Neutrophil (primary cell): ENCODE data around the gene TMOD1.
"Not testable (repeated sequence)": the region's sequence is repeated elsewhere in the genome, so short reads cannot be mapped to it uniquely, and the experiment has no call there.

Experiments used
- H3K27ac ChIP-seq: fragments of 200-600 bp; sonication (generic); 2 replicates; pipeline ENCODE4 v1.5.1; 2016; ENCODE audit warnings: mild to moderate bottlenecking, moderate library complexity
- H3K27me3 ChIP-seq: fragments of 200-600 bp; sonication (generic); 2 replicates; pipeline ENCODE4 v1.6.0; 2016; ENCODE audit warnings: mild to moderate bottlenecking
- H3K36me3 ChIP-seq: fragments of 200-600 bp; sonication (generic); 2 replicates; pipeline ENCODE4 v1.5.1; 2017
- H3K4me1 ChIP-seq, 2 experiments: fragments of 200-600 bp in 1 of 2; sonication (generic) in 1 of 2; 1 replicate in 1 of 2; 2 replicates in 1 of 2; pipeline versions ENCODE4 v1.5.1 to v1.6.1; 2013 to 2016; ENCODE audit warnings: low read depth in 1 of 2, low read length in 1 of 2, mild to moderate bottlenecking in 1 of 2, moderate library complexity in 1 of 2; ENCODE audit not compliant: control insufficient read depth in 1 of 2, insufficient read depth in 1 of 2
- H3K4me3 ChIP-seq, 2 experiments: fragments of 200-600 bp in 1 of 2; sonication (generic) in 1 of 2; 1 replicate in 1 of 2; 2 replicates in 1 of 2; pipeline ENCODE4 v1.5.1; 2013 to 2016; ENCODE audit warnings: low read depth in 1 of 2, low read length in 1 of 2, mild to moderate bottlenecking in 1 of 2, moderate library complexity in 1 of 2
- H3K9me3 ChIP-seq: fragments of 200-600 bp; sonication (generic); 2 replicates; pipeline ENCODE4 v1.5.1; 2016
- TF ChIP-seq, protein P1 (sequence below): fragments of 200-600 bp; sonication (generic); IDR thresholded peaks from 2 replicates; pipeline ENCODE4 v1.5.1; 2016; ENCODE audit warnings: antibody characterized with exemption

TMOD1 gene

GRCh38 chr9:97487107-97487506 is 14.4 kb upstream of the TMOD1 start:
- H3K27ac ChIP-seq: no peak overlapping the region
- H3K36me3 ChIP-seq: peaks cover 68% of the 10 kb centered on the region
- H3K4me3 ChIP-seq: no peak overlapping the region
- TF ChIP-seq, protein P1, sequence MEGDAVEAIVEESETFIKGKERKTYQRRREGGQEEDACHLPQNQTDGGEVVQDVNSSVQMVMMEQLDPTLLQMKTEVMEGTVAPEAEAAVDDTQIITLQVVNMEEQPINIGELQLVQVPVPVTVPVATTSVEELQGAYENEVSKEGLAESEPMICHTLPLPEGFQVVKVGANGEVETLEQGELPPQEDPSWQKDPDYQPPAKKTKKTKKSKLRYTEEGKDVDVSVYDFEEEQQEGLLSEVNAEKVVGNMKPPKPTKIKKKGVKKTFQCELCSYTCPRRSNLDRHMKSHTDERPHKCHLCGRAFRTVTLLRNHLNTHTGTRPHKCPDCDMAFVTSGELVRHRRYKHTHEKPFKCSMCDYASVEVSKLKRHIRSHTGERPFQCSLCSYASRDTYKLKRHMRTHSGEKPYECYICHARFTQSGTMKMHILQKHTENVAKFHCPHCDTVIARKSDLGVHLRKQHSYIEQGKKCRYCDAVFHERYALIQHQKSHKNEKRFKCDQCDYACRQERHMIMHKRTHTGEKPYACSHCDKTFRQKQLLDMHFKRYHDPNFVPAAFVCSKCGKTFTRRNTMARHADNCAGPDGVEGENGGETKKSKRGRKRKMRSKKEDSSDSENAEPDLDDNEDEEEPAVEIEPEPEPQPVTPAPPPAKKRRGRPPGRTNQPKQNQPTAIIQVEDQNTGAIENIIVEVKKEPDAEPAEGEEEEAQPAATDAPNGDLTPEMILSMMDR: no peak
- H3K4me1 ChIP-seq: no peaks in the 10 kb centered on the region
- no peaks in the 10 kb centered on the region for H3K27me3 ChIP-seq
- H3K9me3 ChIP-seq: no peaks in the 10 kb centered on the region

DNA sequence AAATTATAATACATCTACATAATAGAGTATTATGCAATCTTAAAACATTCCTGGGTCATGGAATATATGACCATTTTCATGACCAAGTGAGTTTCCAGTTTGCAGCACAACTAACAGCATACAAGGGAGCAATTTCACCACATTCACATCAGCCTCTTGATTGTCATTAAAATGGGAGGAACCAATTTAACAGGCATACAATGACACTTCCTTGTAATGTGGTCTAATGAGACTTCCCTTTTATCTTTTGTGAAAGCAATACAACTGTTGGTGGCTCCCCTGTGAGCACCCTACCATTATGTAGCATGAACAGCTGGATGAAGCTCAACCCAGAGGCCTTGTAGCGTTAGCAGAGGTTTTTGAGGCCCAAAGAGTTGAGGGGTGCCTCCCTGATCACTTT is 13.6 kb upstream of the TMOD1 start:
- H3K27me3 ChIP-seq: no peaks in the 10 kb centered on the region
- no peak overlapping the region for H3K27ac ChIP-seq
- peaks cover 68% of the 10 kb centered on the region for H3K36me3 ChIP-seq
- TF ChIP-seq, protein P1: no peak
- no peaks in the 10 kb centered on the region for H3K9me3 ChIP-seq
- no peak overlapping the region for H3K4me3 ChIP-seq
- no peaks in the 10 kb centered on the region for H3K4me1 ChIP-seq

DNA sequence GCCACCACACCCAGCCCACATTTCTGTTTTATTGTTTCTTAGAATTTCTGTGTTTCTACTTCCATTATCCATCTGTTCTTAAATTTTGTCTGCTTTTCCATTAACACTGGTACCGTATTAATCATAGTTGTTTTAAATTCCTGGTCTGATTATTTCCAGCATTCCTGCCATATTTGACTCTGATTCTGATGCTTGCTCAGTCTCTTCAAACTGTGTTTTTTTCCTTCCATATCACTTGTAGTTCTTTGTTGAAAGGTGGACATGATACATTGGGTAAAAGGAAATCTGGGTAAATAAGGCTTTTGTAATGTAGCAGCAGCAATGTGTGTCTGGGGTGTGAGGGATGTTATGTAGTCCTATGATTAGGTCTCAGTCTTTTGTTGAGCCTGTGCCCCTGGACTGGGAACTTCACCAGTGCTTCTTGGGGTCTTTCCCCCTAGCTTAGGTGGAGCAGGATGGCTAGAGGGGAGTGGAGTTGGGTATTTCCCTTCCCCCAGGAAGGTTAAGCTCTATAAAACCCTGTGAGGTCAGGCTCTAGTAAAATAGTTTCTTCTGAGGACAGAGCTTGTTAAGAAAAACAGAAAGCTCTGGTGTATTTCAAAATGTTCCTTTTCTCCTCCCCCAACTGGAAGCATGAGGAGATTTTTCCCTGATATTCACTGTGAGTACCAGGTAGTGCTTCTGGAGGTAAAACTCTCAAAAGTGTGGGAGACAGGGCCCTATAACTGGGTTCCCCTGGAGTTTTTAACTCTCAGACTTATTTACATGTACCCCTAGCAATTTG is 10.1 kb upstream of the TMOD1 start:
- H3K27me3 ChIP-seq: no peaks in the 10 kb centered on the region
- no peaks in the 10 kb centered on the region for H3K9me3 ChIP-seq
- H3K27ac ChIP-seq: no peak overlapping the region
- peaks cover 54% of the 10 kb centered on the region for H3K36me3 ChIP-seq
- no peaks in the 10 kb centered on the region for H3K4me1 ChIP-seq
- TF ChIP-seq, protein P1: no peak
- no peak overlapping the region for H3K4me3 ChIP-seq

- Histone ChIP-seq H3K36me3 (peaks cover 21% of the 10 kb centered on the region), H3K4me1 (peaks cover 9 to 15% of the 10 kb centered on the region in 2 experiments)
- H3K27ac ChIP-seq: not testable (repeated sequence)
Observed at GRCh38 chr9:97497558-97498375, 3.7 kb upstream of the TMOD1 start.

DNA sequence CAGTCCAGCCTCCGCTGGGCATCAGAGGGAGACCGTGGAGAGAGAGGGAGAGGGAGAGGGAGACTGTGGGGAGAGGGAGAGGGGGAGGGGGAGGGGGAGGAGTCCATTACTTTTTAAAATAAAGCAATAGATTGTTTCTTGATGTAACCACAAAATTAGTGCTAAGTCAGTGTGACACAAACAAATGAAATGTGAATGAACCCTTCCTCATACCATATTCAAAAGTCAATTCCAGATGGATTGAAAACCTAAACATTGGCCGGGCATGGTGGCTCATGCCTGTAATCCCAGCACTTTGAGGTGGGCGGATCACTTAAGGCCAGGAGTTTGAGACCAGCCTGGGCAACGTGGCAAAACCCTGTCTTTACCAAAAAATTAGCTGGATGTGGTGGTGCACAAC is 2.6 kb upstream of the TMOD1 start:
- H3K36me3 ChIP-seq: peaks cover 18% of the 10 kb centered on the region
- peaks cover 11 to 17% of the 10 kb centered on the region in 2 experiments for H3K4me1 ChIP-seq
- H3K27me3 ChIP-seq: peaks cover 55% of the 10 kb centered on the region
- H3K4me3 ChIP-seq, H3K9me3 ChIP-seq, H3K27ac ChIP-seq: not testable (repeated sequence)

More at GRCh38 chr9:97497558-97498375, 3.7 kb upstream of the TMOD1 start:
- H3K4me3 ChIP-seq, H3K9me3 ChIP-seq: not testable (repeated sequence)
- H3K27me3 ChIP-seq: peaks cover 44% of the 10 kb centered on the region

DNA sequence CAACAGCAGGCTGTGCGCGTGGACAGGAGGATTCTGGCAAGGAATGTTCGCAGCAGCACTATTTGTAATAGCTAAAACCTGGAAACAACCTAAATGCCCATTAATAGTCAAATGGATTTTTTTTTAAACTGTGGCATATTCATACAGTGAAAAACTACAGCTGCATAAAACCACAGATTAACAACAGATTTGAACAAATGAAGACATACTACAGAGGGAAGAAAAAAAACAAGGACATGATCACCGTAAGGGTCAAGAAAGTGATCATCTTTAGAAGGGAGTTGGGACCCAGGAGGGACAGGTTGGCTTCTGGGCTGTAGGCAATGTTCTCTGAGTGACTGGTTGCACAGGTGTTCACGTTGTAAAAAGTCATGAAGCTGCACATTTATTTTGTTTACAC is 1.2 kb upstream of the TMOD1 start:
- H3K27me3 ChIP-seq: peaks cover 69% of the 10 kb centered on the region

More for the DNA sequence above, 1.2 kb upstream of the TMOD1 start:
- TF ChIP-seq, protein P1: no peak
- Histone ChIP-seq H3K4me3 (no peak overlapping the region), H3K4me1 (peaks cover 11 to 17% of the 10 kb centered on the region in 2 experiments), H3K9me3 (no peaks in the 10 kb centered on the region), H3K36me3 (peaks cover 18% of the 10 kb centered on the region), H3K27ac (no peak overlapping the region)
